HG03095 (cell line): ENCODE measurements around the gene PTMS.
A peak's percentile ranks its signal among the peaks of the same experiment; 100 is the strongest.

Experiments
- ATAC-seq: cut with Tn5 transposase; IDR thresholded peaks from one replicate; pipeline ENCODE4 v1.9.1; 2021; ENCODE audit warnings: moderate library complexity; ENCODE audit not compliant: unreplicated experiment

Gene PTMS

GRCh38 chr12:6787309-6787708, 21.1 kb downstream of the PTMS start:
- ATAC-seq, result no peak

DNA sequence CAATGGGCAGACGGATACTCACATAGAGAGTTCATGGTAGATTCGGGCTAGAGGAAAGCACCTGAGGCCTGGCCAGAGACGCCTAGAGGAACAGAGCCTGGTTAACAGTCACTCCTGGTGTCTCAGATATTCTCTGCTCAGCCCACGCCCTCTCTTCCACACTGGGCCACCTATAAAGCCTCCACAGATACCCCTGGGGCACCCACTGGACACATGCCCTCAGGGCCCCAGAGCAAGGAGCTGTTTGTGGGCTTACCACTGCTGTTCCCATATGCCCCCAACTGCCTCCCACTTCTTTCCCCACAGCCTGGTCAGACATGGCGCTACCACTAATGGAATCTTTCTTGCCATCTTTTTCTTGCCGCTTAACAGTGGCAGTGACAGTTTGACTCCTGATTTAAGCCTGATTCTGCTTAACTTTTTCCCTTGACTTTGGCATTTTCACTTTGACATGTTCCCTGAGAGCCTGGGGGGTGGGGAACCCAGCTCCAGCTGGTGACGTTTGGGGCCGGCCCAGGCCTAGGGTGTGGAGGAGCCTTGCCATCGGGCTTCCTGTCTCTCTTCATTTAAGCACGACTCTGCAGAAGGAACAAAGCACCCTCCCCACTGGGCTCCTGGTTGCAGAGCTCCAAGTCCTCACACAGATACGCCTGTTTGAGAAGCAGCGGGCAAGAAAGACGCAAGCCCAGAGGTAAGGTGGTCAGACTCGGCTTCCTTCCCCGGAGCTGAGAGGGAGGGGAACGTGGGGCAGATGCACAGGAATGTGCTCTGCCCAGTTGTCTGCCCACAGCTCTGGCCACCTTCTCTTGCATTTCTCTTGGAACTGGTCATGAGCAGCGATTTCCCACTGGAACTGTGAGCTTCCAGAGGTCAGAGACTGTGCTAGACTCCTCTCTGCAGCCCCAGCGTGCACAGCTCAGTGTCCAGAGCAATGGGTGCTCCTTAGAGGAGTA, 23.1 kb downstream of the PTMS start, which contains the start of gene CD4:
TSS of gene CD4 (plus strand) at position 557 of the 953 bp plus-strand sequence. CDS start 10,611 bp downstream, outside the sequence.
- no peak for ATAC-seq

DNA sequence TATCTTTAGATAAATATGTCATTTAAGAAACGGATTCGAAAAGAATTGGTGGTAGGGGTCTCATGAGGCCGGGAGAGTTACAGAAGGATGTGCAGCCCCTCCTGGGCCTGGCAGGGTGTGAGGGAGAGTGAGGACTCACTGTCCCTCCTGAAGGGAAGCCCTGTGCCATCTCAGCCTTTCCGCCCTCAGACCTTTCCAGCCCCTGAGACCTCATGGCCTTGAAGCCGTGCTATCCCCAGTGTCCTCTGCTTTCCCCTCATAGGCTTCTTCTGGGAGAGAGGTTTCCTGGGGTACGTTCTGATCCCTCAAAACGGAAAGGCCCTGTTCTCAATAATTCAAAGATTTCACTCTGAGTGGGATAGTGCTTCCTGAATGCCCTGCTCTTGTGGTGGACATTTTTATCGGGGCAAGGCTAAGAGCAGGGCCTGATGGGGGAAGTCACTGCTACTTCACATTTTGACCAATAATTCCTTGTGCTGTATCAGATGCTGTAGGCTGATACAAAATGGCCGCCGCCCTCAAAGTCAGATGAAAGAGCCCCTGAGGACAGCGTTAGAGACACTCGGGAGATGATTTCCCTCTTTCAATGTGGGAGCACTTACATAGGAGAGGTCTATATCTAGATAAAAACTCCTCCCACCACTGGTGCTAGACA, 24.5 kb downstream of the PTMS start:
- no peak for ATAC-seq

- no peak for ATAC-seq
Measured at GRCh38 chr12:6791931-6792520, 25.9 kb downstream of the PTMS start.

DNA sequence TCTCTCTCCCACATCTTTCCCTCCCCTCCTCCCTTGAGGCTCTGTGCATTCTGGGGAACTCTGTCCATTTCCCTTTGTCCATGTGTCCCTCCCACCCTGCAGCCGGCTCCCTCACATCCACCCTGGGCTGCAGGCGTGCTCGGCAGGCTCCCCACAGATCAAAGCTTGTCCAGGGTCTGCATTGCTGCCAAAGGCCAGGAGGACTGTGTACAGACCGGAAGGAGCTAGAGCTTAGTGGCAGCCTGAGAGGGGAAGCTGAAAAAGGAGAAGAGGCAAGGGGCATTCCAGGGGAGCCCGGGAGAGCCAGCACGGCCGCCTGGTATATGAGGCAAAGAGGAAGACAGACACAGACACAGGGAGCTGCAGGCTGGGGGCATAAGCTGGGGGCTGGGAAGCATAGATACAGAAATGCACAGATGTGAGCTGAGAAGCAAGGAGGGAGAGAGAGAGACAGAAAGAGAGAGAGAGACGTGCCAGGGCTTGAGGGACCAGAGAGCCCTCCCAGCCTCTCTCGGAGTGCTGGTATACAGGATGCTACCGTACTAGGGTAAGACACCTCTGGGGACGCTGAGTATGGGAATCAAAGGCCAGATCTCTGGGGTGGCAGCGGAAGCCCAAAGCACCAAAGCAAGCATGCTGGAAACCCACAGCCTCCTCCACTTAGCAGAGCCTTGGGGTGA, 26.5 kb downstream of the PTMS start:
- peak; percentile 63 for ATAC-seq

DNA sequence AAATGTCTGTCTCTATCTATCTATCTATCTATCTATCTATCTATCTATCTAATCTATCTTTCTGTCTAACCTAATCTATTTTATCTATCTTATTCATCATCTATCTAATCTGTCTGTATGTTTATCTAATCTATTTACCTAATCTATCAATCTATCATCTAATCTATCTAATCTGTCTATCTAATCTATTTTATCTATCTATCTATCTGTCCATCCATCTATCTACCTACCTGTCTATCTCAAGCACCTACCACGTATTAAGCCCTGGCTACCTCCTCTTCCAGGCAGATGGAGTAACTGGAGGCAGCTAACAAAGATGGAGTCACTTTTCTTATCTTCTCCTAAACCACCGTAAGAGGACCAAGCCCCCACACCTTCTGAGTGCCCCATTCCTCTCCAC, 28.9 kb downstream of the PTMS start:
- ATAC-seq, result no peak

DNA sequence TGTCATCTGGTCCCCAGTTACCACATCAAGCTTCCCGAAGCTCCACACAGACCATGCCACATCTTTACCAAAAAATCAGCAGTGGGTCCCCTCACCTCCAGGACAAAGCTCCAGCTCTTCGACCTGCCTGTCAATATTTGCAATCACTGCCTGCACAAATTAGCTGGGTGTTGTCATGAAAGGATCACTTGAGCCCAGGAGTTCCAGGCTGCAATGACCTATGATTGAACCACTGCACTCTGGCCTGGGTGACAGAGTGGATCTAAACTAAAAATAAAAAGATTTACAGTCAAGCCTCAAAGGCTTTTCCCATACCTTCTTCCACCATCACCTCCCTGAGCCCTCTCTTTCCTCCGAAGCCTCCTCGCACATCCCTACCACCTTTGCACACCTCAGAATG, 30.4 kb downstream of the PTMS start:
- ATAC-seq, result no peak

GRCh38 chr12:6799147-6799546, 33.0 kb downstream of the PTMS start:
- ATAC-seq, result no peak

- ATAC-seq, result no peak
Measured at GRCh38 chr12:6807170-6807569, 41.0 kb downstream of the PTMS start.

GRCh38 chr12:6809056-6809455, 42.9 kb downstream of the PTMS start:
- ATAC-seq, result no peak

GRCh38 chr12:6810758-6811157, 44.6 kb downstream of the PTMS start:
- ATAC-seq, result no peak

GRCh38 chr12:6813363-6813762, 47.2 kb downstream of the PTMS start:
- no peak for ATAC-seq

DNA sequence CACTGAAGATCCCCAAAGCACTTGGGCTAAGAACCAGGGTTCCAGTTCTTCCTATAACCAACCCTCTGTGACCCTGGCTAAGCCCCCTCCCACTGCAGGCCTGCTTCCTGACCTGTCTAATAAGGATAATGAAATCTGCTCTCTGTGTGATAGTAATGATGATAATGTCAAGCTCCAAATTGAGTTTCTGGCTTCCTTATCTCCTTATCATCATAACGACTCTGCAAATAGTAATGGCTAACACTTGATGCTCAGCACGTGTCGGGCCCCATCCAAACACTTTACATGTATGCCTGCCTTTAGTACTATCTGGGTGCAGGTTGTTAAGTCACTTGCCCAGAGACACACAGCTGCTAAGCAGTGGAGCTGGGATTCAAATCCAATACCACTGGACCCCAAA, 50.4 kb downstream of the PTMS start:
- no peak for ATAC-seq

DNA sequence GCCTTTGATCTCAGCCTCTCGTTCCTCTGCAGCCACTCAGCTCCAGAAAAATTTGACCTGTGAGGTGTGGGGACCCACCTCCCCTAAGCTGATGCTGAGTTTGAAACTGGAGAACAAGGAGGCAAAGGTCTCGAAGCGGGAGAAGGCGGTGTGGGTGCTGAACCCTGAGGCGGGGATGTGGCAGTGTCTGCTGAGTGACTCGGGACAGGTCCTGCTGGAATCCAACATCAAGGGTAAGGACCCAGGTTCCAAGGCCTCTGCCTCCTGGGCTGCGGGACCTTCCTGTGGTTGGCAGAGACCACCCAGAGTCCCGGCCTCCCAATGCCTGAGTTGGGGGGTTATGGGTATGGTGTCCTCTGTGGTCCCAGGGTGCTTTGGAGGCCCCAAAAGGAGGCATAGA, 50.9 kb downstream of the PTMS start:
- ATAC-seq, result no peak

GRCh38 chr12:6817662-6818157, 51.5 kb downstream of the PTMS start:
- no peak for ATAC-seq

DNA sequence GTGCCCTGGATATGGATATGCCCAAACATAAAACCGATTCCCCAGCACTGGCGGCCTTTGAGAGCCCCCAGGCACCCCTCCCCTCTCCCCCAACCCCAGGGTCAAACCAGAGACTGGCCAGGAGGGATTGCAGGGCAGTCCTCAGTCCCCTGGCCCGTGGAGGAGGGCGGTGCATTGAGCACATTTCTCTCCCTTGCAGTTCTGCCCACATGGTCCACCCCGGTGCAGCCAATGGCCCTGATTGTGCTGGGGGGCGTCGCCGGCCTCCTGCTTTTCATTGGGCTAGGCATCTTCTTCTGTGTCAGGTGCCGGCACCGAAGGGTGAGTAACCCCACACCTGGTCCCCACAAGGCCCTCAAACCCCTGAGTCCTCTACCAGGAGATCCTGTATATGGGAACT, 52.1 kb downstream of the PTMS start:
- no peak for ATAC-seq

GRCh38 chr12:6818645-6819044, 52.5 kb downstream of the PTMS start:
- no peak for ATAC-seq

DNA sequence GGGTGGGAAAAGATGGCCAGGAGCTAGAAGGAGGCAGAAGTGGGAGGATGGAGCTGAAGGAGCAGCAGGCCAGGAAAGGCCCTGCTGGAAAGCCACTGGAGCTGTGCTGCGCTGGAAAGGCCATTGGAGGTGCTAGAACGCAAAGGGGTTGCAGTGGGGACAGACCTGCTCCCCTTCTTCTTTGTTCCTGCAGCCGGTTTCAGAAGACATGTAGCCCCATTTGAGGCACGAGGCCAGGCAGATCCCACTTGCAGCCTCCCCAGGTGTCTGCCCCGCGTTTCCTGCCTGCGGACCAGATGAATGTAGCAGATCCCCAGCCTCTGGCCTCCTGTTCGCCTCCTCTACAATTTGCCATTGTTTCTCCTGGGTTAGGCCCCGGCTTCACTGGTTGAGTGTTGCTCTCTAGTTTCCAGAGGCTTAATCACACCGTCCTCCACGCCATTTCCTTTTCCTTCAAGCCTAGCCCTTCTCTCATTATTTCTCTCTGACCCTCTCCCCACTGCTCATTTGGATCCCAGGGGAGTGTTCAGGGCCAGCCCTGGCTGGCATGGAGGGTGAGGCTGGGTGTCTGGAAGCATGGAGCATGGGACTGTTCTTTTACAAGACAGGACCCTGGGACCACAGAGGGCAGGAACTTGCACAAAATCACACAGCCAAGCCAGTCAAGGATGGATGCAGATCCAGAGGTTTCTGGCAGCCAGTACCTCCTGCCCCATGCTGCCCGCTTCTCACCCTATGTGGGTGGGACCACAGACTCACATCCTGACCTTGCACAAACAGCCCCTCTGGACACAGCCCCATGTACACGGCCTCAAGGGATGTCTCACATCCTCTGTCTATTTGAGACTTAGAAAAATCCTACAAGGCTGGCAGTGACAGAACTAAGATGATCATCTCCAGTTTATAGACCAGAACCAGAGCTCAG, 53.2 kb downstream of the PTMS start:
- no peak for ATAC-seq

DNA sequence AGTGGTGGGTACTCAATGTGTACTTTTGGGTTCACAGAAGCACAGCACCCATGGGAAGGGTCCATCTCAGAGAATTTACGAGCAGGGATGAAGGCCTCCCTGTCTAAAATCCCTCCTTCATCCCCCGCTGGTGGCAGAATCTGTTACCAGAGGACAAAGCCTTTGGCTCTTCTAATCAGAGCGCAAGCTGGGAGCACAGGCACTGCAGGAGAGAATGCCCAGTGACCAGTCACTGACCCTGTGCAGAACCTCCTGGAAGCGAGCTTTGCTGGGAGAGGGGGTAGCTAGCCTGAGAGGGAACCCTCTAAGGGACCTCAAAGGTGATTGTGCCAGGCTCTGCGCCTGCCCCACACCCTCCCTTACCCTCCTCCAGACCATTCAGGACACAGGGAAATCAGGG, 54.0 kb downstream of the PTMS start:
- no peak for ATAC-seq
